Measurements from ENCODE around the gene CORO2B. TPM values are rescaled to one million over a fixed set of nuclear protein-coding genes. Genes with fewer than 3 reads are reported as not detected.

Gene CORO2B
- total and polyA plus RNA-seq, 9 of the 15 experiments (the other 6 are each of a cell fraction or from before 2014, with no cell fraction given) = not detected

- Histone ChIP-seq H3K27ac (ENCODE audit: extremely low read depth, low read depth, low read length) (no peak overlapping the region), H4K20me1 (replicated peaks; ENCODE audit: control insufficient read depth, insufficient read depth, low read length) (peaks cover 20% of the 10 kb centered on the region), H3K9ac (ENCODE audit: insufficient read depth in 1 of 2, low read depth in 2 of 2, low read length in 2 of 2) (no peak overlapping the region), H3K36me3 (ENCODE audit: control insufficient read depth, insufficient read depth, low read length) (no peaks in the 10 kb centered on the region), H3K9me3 (replicated peaks; ENCODE audit: control insufficient read depth, insufficient read depth, low read depth, low read length) (no peaks in the 10 kb centered on the region), H3K4me2 (ENCODE audit: insufficient read depth, low read length) (no peak overlapping the region), H3K27me3 (ENCODE audit: control insufficient read depth in 2 of 2, insufficient read depth in 2 of 2, low read length in 2 of 2) (peaks cover 2 to 45% of the 10 kb centered on the region in 2 experiments; a peak in 3 of 5 replicates), H3K79me2 (ENCODE audit: control insufficient read depth, insufficient read depth, low read length) (no peaks in the 10 kb centered on the region), H3K9me1 (ENCODE audit: control insufficient read depth, insufficient read depth, low read length) (no peaks in the 10 kb centered on the region), H3K4me3 (no peak overlapping the region), H3K4me1 (replicated peaks in 1 of 2; ENCODE audit: control insufficient read depth in 2 of 2, insufficient read depth in 2 of 2, low read length in 2 of 2) (peaks cover 0 to 7% of the 10 kb centered on the region in 2 experiments; a peak in 2 of 5 replicates), H2AFZ (ENCODE audit: low read depth, low read length) (no peak overlapping the region)
- 0% methylated on average over 9 of the region's 9 CpGs for WGBS (ENCODE audit: insufficient coverage, low coverage, missing lambda C conversion rate)
- no peak for DNase-seq (ENCODE audit: extremely low read depth in 1 of 4, low spot score in 3 of 4)
- in situ Hi-C loops (cut with MboI) = loop anchor here (5.0 kb wide), 1 partner anchor 320 kb away; no protein-coding TSS in a partner anchor
- ATAC-seq = no peak
- TF ChIP-seq TFE3 (CRISPR knock-in tag; IDR thresholded peaks at IDR 0.05) (no peak), ZNF561 (CRISPR knock-in tag; conservative IDR thresholded peaks at IDR 0.05) (no peak), RAD51 (IDR thresholded peaks at IDR 0.05; ENCODE audit: borderline replicate concordance, low read depth) (no peak), ETS1 (conservative IDR thresholded peaks at IDR 0.05; ENCODE audit: control insufficient read depth, low read depth, low read length) (no peak)
- ChIA-PET CTCF (ENCODE audit: low intra/inter-chr PET ratio) (no interaction called here), POLR2A (no interaction called here)
- no TSS peak for BruUV-seq (replicated peaks)
- no peak for FAIRE-seq
- intact Hi-C loops (cut with micrococcal nuclease) = loop anchor here (10.0 kb wide), 1 partner anchor 177 kb away; no protein-coding TSS in a partner anchor
These were observed 21.1 kb upstream of the CORO2B start for GRCh38 chr15:68557469-68558317.

Measured in K562 (cell line).